Psoas muscle (tissue), 8 donors: Measurements from ENCODE around the gene KLF15. TPM values are rescaled to one million over a fixed set of nuclear protein-coding genes. Genes with fewer than 3 reads are reported as not detected.
A peak's percentile ranks its signal among the peaks of the same experiment; 100 is the strongest.

ENCODE experiments used
- ATAC-seq, 4 donors: fragments of 200-7000 bp; cut with Tn5 transposase; one replicate each; pipeline ENCODE4 v1.9.1; 2020; ENCODE audit warnings: moderate library complexity in 3 of 4, mild to moderate bottlenecking in 2 of 4
- DNase-seq, 2 donors: peaks; one replicate each; pipeline ENCODE4 v3.0.0-alpha.2; 2020
- H3K27ac ChIP-seq: fragments of 200-600 bp; one replicate; pipeline ENCODE4 v1.8.0; 2022
- H3K27me3 ChIP-seq, 3 donors: fragments of 200-600 bp in 1 of 3; one replicate each; pipeline versions ENCODE4 v1.6.1 to v1.8.0; 2013 to 2022; ENCODE audit warnings: low read length in 2 of 3, mild to moderate bottlenecking in 2 of 3, moderate library complexity in 1 of 3; ENCODE audit not compliant: insufficient read depth in 3 of 3
- H3K36me3 ChIP-seq, 2 donors: fragments of 200-600 bp in 1 of 2; one replicate each; pipeline versions ENCODE4 v1.6.1 to v1.8.0; 2013 to 2022; ENCODE audit warnings: low read depth in 1 of 2, mild to moderate bottlenecking in 1 of 2, moderate library complexity in 1 of 2; ENCODE audit not compliant: insufficient read depth in 1 of 2
- H3K4me1 ChIP-seq: fragments of 200-600 bp; one replicate; pipeline ENCODE4 v1.8.0; 2022
- H3K4me3 ChIP-seq: fragments of 200-600 bp; one replicate; pipeline ENCODE4 v1.8.0; 2022; ENCODE audit warnings: mild to moderate bottlenecking
- H3K9me3 ChIP-seq: fragments of 200-600 bp; one replicate; pipeline ENCODE4 v1.8.0; 2022
- WGBS, 3 donors: extraction: QIAGEN DNeasy Blood & Tissue Kit; methylation state at CpG; one replicate each; pipeline versions ENCODE4 v1.1.6 to v1.1.7; 2013; 5-methylcytosine and 5-hydroxymethylcytosine counted together
- intact Hi-C, 2 donors: fragments of 100-400 bp; cut with DNase I; formaldehyde crosslinking; loops; one replicate each; pipeline versions ENCODE4 v1.11.0 to v1.14.2; 2022
- polyA plus RNA-seq, 3 donors: library from polyadenylated mRNA; stranded (reverse); fragments of 200-250 nt; gene quantifications; one replicate each; pipeline ENCODE4 v1.2.3, GENCODE V29; 2013
- total RNA-seq, 4 donors: library from RNA; stranded (reverse); fragmentation: NEBNext Ultra II Directional in 2 of 4; extraction: Animal tissue kit (Norgen Biotek cat#: 25700) in 2 of 4; gene quantifications; one replicate each; pipeline versions ENCODE4 v1.2.1 to v1.2.4, GENCODE V29; 2021 to 2023
- TF ChIP-seq, protein P1 (sequence below): fragments of 200-600 bp; IDR thresholded peaks from one replicate; pipeline ENCODE4 v1.8.0; 2022; ENCODE audit warnings: antibody characterized with exemption
- donor health status: healthy with polysubstance abuse.
- donor health status: DM: no; HTN: no; CAD: no; lungs with moderate emphysema.
- donor health status: Bipolar disorder and iron deficiency.
- donor health status: healthy.
- donor health status: DM: yes; HTN: yes; CAD: no.
- donor health status: DM: no; HTN: no; CAD: no.
- donor health status: DM: no; HTN: no; CAD: no.
- donor health status: DM: yes; HTN: yes; CAD: no.

Gene KLF15
- total and polyA plus RNA-seq, 7 donors, result 13.2 to 77.6 (median 37.8) TPM

DNA sequence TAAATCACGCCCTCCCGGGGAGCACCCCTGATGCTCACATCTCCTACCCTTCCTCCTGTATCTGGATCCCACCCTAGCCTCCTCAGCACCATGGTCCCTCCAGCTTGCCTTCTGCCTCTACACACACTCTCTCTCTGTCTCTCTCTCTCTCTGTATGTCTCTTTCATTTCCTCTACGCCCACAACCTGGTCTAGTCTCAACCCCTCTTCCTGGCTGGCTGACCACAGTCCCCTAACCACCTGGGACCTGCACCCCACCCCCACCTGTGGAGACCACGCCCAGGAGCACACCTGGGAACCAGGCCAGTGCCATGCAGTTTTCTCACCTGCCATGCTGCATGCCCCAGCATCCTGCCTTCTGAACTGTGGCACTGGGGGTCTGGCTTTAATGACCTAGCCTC is 33.5 kb upstream of the KLF15 start:
- no peak overlapping the region for H3K27ac ChIP-seq
- peaks cover 5% of the 10 kb centered on the region for H3K4me1 ChIP-seq
- intact Hi-C loops, result loop anchor here (5.0 kb wide), 2 partner anchors 148 to 258 kb away; no protein-coding TSS in a partner anchor
- H3K36me3 ChIP-seq, result no peaks in the 10 kb centered on the region
- WGBS, 3 donors, result 88 to 92% (median 90%) methylated on average over 4 of the region's 4 CpGs
- H3K9me3 ChIP-seq, result no peaks in the 10 kb centered on the region
- DNase-seq (no peak), ATAC-seq (no peak)
- no peak overlapping the region for H3K4me3 ChIP-seq
- peaks cover 0 to 7% (median 0%) of the 10 kb centered on the region in 3 donors for H3K27me3 ChIP-seq
- TF ChIP-seq, protein P1, sequence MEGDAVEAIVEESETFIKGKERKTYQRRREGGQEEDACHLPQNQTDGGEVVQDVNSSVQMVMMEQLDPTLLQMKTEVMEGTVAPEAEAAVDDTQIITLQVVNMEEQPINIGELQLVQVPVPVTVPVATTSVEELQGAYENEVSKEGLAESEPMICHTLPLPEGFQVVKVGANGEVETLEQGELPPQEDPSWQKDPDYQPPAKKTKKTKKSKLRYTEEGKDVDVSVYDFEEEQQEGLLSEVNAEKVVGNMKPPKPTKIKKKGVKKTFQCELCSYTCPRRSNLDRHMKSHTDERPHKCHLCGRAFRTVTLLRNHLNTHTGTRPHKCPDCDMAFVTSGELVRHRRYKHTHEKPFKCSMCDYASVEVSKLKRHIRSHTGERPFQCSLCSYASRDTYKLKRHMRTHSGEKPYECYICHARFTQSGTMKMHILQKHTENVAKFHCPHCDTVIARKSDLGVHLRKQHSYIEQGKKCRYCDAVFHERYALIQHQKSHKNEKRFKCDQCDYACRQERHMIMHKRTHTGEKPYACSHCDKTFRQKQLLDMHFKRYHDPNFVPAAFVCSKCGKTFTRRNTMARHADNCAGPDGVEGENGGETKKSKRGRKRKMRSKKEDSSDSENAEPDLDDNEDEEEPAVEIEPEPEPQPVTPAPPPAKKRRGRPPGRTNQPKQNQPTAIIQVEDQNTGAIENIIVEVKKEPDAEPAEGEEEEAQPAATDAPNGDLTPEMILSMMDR, result no peak

DNA sequence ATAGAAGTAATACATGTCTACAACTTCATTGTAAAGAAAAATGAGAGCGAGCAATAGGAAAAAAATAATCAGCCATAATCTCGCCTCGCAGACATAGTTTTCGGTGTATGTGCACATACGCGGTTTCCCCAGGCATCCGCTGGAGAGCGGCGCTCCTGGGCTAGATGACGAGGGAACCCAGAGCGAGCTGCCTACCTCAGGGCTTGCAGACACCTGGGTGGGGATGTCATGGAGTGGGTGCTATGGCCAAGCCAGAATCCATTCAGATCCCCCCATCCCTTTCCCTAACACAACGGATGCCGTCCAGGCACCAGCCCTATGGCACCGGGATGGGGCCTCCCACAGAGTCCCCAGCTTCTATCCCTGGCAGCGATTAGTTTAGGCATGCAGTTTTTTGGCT is 33.0 kb upstream of the KLF15 start:
- Histone ChIP-seq H3K27me3 (peaks cover 0 to 6% (median 0%) of the 10 kb centered on the region in 3 donors), H3K27ac (no peak overlapping the region), H3K9me3 (no peaks in the 10 kb centered on the region), H3K36me3 (no peaks in the 10 kb centered on the region), H3K4me3 (no peak overlapping the region), H3K4me1 (peaks cover 5% of the 10 kb centered on the region)
- TF ChIP-seq, protein P1, result no peak
- WGBS, 3 donors, result 93 to 94% (median 94%) methylated on average over 15 of the region's 15 CpGs
- no peak for DNase-seq
- no peak for ATAC-seq
- intact Hi-C loops, result loop anchor here (5.0 kb wide), 2 partner anchors 148 to 258 kb away; no protein-coding TSS in a partner anchor

DNA sequence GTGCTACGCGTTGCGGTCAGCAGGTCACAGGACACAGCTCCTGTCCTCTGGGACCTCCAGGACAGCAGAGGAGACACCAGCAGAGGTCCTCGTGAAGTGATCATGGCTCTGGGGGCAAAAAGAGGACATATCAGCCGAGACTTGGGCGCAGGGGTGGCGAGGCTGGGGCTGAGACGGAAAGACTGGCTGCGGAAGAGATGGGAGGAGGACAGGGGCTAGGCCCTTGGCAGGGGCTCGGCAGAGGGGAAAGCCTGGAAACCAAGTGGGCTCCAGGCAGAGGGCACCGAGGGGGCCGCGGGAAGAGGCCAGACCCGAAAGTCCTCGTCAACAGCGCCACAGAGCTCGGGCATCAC is 32.6 kb upstream of the KLF15 start:
- Histone ChIP-seq H3K27ac (peak overlapping the region; percentile 91), H3K9me3 (no peaks in the 10 kb centered on the region), H3K27me3 (peaks cover 0 to 4% (median 0%) of the 10 kb centered on the region in 3 donors), H3K4me3 (no peak overlapping the region), H3K4me1 (peaks cover 5% of the 10 kb centered on the region), H3K36me3 (no peaks in the 10 kb centered on the region)
- 63 to 71% (median 63%) methylated on average over 17 of the region's 17 CpGs for WGBS, 3 donors
- ATAC-seq (peak in 2 of 4 donors; percentile 18 to 22), DNase-seq (no peak)
- TF ChIP-seq, protein P1, result no peak
- intact Hi-C loops, result loop anchor here (1.0 to 5.0 kb wide), 5 partner anchors 130 to 257 kb away; no protein-coding TSS in a partner anchor

DNA sequence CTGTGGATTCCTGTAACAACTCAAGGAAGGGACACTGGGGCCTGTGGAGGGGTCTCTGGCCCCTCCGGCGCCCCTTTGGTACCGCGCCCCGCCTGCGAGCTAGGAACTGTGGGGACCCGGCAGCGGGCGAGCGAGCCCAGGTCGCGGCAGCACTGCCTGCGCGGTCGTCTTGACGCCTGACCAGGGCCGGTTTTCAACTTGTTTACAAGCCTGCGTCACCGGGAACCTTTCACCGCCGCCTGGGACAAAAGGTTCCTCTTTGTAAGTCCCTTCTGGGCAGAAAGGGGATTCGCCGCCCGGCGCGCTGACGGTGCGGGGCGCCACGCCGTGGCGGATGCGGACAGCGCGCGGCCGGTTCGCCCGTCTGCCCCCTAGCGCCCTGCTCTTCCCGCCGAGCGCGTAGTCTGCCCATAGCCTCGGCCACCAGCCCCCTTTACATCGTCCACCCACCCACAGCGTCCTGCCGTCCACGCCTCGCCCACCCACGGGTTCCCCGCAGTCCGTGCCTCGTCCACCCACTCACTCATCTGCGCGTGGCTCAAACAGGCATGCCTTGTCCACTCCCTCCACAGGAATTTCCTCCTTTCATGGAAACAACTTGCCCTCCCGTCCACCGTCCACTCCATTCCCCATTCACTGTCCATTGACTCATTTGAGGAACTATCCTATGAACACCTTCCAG is 32.0 kb upstream of the KLF15 start:
- ATAC-seq (peak; percentile 95 to 98 (median 96)), DNase-seq (peak; percentile 91 to 97)
- TF ChIP-seq, protein P1, result peak; percentile 96
- intact Hi-C loops, result loop anchor here (1.0 to 2.0 kb wide), 3 partner anchors 130 to 142 kb away; no protein-coding TSS in a partner anchor
- Histone ChIP-seq H3K4me3 (peak overlapping the region; percentile 59), H3K27me3 (peaks cover 0 to 4% (median 0%) of the 10 kb centered on the region in 3 donors), H3K9me3 (no peaks in the 10 kb centered on the region), H3K27ac (peak overlapping the region; percentile 91), H3K4me1 (peaks cover 5% of the 10 kb centered on the region), H3K36me3 (no peaks in the 10 kb centered on the region)
- 1 to 5% (median 4%) methylated on average over 32 to 58 of the region's 58 CpGs for WGBS, 3 donors
